KOPT-K1 (cell line): ENCODE results near the gene KRTAP5-4.
"Not testable (repeated sequence)": the region's sequence is repeated elsewhere in the genome, so short reads cannot be mapped to it uniquely, and the experiment has no call there.

Source experiments
- H3K27ac ChIP-seq: fragments of 200-600 bp; sonication (generic); 2 replicates; pipeline ENCODE4 v1.5.1; 2016; ENCODE audit warnings: antibody characterized with exemption, mild to moderate bottlenecking, low read depth, low read length; ENCODE audit not compliant: poor library complexity, severe bottlenecking
- H3K36me3 ChIP-seq: fragments of 200-600 bp; sonication (generic); 2 replicates; pipeline ENCODE4 v1.5.1; 2017; ENCODE audit warnings: antibody characterized with exemption, mild to moderate bottlenecking, low read length, moderate library complexity; ENCODE audit not compliant: insufficient read depth
- H3K9me3 ChIP-seq: fragments of 200-600 bp; sonication (generic); 2 replicates; pipeline ENCODE4 v1.5.1; 2017; ENCODE audit warnings: antibody characterized with exemption, low read length, mild to moderate bottlenecking; ENCODE audit not compliant: insufficient read depth, poor library complexity, severe bottlenecking

Gene KRTAP5-4

DNA sequence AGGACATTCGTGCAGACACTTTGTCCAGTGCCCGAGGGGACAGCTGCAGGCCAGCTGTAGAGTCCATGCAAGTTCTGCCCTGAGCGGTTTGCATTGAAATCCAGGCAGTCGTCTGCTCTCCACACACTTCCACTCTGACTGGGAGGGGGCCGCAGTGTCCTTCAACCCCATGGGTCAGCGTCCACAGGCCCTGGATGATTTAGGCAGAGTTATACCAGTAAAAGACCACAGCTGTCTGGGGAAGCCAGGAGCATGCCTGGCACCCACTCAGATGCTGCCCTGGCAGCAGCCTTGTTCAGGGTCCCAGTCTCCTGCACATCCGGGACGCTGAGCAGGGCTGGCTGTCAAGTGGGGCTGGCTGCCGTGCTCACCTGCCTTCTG is 34.1 kb upstream of the KRTAP5-4 start:
- Histone ChIP-seq H3K9me3 (no peaks in the 10 kb centered on the region), H3K27ac (no peak overlapping the region), H3K36me3 (no peaks in the 10 kb centered on the region)

DNA sequence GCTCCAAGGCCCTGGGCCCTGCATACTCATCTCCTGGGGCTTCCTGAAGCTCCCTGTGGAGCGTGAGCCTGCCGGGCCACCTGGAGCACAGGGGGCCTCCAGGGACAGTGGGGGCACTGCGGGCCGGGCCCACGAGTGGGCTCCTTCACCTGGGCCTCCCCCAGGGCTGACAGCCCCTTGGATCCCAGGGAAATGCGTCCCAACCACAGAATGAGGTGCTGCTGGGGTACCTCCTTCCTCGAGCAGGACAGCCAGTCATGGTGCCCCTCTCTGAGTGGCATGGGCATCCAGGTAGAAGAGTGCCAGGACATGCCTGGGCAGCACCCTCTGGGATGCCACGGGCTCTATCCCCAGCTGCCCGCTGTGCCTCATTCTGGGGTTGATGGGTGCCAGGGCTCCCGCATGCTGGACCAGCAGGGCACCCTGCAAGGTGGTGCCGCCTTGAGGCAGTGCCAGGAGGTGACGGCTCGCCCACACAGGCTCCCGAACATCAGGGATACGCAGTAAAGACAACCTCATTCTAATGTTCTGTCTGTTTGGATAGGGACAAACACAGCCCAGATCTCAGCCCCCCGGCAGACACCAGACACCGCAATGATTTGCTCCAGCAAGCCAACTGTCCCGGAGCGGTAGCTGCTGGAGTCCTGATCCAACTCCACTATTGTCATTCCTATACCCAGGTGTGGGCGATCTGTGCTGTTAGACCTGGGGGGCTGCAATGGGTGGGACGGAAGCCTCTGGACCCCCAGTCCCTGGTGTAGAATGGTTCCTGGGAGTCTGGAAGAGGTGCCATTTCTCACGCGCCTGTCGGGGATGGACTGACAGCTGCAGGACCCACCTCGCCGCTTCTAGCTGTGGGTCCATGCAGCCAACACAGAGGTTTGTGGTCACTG is 33.5 kb upstream of the KRTAP5-4 start:
- Histone ChIP-seq H3K36me3 (no peaks in the 10 kb centered on the region), H3K27ac (no peak overlapping the region), H3K9me3 (no peaks in the 10 kb centered on the region)

DNA sequence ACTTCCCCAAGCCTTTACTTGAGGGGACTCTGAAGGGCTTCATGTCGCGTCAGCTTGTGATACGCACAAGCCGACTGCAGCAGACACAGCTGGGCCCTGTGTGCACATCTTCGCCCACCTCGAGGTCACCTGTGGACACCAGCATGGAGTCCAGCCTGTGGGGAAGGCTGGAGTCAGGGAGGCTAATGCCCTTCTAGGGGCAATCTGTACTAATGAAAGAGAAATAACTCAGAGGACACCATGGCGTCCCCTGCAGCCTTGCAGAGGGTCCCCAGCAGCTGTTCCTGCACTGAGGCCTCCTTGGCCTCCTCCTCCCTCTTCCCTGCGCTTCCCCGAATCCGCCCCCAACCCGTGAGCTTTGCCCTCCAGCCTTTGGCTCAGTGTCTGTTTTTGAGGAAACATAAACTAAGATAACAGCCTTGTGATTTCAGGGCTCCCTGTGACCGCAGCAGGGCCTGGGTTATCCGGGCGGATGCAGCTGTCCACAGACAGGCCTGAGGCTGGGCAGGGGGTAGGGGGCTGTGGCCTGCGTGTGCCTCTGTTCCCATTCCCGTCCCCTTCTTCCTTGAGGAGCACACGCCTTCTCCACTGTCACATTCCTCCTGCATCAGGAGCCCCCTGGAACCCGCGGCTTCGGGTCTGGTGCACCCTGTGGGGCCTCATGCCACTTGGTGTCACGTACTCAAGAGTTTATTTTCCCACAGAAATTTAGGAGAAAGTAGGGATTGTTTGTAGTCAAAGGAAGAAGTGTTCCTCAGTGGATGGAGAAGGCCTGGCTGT is 32.6 kb upstream of the KRTAP5-4 start:
- H3K9me3 ChIP-seq = no peaks in the 10 kb centered on the region
- no peaks in the 10 kb centered on the region for H3K36me3 ChIP-seq
- H3K27ac ChIP-seq = no peak overlapping the region

DNA sequence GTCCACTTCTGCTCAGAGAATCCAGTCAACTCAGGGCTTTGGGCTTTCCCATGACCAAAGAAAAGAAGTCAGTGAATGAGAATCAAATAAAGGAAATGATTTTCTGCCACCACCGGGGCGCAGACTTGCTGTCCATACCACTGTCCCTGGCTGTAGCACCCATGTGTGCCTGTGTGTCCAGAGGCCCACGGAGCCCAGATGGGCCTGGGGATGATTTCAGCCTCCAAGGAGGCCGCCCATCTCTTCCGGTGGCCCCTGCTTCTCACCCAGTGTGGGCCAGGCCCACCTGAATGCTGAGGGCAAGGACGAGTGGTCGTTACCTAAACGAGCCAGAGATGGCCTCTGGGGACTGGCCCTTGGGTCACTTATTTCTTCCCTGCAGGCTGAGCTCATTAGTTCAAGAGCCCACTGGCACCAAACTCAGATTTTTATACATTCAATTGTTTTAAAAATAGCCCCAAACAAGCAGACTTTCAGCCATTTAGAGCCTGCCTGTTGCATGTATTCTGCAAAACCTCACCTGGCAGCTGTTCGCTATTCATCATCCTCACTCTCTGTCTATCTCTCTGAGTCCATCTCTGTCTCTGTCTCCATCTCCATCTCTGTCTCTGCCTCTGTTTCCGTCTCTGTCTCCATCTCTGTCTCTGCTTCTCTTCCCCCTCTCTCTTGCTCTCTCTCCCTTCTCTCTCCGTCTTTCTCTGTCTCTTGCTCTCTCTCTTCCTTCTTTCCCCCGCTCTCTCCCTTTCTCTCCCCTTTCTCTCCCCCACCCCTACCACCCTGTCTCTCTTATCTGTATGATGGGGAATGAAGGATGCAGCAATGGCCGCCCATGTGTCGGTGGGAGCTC is 31.8 kb upstream of the KRTAP5-4 start:
- Histone ChIP-seq H3K36me3 (no peaks in the 10 kb centered on the region), H3K9me3 (no peaks in the 10 kb centered on the region), H3K27ac (no peak overlapping the region)

DNA sequence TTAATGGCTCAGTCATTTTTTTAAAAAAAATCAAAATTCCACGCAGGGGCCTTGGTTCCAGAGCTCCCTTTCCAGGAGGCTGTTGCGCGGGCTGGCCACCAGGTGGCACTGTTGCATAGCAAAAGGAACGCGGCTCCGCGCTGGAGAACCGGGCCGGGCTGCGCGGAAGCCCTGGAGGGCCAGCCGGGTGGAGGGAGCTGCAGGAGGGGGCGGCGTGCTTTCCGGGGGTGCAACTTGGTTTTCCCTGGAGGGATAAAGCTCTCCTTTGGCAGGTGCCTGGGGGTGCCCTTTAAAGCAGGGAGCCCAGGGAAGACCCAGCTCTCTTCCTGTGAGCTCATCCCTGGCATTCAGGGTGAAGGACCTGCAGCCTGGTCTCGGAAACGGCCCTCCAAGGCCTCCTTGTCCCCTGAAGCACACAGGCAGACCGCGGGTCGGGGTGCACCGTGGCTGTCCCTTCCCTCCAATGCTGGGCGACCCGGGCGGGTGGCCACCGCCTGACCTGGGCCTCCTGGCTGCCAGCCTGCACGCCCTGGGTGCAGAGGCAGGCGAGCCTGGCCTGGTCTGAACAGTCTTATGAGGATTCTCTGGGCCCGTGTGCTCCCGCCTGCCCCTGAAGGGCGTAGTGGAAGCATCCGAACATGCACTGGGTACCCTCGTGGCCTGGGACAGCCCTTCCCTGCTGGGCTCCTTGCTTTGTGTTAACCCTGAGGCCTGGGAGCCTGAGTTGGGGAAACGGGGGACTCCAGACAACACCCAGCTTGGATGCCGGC is 31.0 kb upstream of the KRTAP5-4 start:
- Histone ChIP-seq H3K27ac (no peak overlapping the region), H3K9me3 (no peaks in the 10 kb centered on the region), H3K36me3 (no peaks in the 10 kb centered on the region)

DNA sequence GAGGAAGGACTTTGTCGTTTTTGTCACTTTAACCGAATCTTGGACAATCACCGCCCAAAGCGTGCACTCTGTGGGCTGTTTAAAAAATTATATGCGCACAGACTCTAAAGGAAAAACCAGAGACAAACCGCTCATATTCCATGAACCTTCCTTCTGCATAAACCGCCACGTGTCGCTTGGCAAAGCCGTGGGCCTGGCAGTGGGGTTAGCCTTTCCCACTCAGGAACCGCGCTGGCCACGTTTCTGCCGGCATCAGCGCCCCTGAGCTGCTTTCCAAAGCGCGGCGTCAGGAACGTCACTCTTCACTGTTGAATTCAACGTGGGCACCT is 30.5 kb upstream of the KRTAP5-4 start:
- Histone ChIP-seq H3K27ac (no peak overlapping the region), H3K9me3 (no peaks in the 10 kb centered on the region), H3K36me3 (no peaks in the 10 kb centered on the region)

DNA sequence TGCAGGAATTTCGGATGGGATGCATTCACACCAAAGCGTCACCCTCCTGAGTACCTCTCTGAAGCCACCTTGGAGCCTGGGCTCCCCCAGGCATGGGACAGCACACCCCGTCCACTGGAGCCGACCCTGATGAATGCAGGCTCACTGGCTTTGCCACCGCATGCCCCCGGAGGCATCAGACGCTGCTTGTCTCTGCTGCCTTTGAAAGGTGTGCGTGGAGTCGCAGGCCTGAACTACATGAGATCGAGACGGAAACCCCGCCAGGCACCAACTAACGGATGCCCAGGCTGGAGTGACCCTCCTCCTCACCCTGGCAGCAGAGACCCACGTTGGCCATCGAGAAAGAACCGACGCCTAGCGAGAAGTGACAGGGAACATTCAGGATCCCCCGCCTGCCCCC is 30.1 kb upstream of the KRTAP5-4 start:
- H3K9me3 ChIP-seq = no peaks in the 10 kb centered on the region
- no peak overlapping the region for H3K27ac ChIP-seq
- H3K36me3 ChIP-seq = no peaks in the 10 kb centered on the region

DNA sequence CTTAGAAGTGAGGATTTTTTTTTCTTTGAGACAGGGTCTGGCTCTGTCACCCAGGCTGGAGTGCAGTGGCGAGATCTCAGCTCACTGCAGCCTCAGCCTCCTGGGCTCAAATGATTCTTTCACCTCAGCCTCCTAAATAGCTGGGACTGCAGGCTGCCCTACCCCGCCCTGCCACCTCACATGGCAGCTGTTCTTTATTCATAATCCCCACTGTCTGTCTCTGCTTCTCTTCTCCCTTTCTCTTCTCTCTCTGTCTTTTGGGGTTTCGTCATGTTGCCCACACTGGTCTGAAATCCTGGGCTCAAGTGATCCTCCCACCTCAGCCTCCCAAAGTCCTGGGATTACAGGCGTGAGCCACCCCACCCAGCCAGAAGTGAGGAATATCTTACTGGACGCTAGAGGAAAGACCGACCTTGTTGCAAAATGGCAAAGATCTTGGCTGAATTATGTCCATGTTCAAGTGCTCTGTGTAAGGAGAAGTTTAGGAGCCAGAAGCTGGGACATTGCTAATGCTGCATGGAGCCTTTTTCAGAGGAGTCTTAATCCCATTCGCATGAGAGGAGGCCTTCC is 29.6 kb upstream of the KRTAP5-4 start:
- no peak overlapping the region for H3K27ac ChIP-seq
- no peaks in the 10 kb centered on the region for H3K9me3 ChIP-seq
- no peaks in the 10 kb centered on the region for H3K36me3 ChIP-seq

DNA sequence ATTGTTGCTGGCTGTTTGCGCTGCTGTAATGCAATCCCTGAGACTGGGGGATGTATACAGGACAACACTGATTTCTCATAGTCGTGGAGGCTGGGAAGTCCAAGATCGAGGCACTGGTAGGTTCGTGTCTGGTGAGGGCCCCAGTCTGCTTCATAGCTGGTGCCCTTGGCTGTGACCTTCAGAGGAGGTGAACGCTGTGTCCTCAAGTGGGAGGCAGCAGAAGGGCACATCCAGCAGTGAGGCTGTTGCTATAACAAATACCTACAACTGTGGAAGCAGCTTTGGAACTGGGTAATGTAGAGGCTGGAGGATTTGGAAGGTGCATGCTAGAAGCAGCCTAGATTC is 29.0 kb upstream of the KRTAP5-4 start:
- H3K9me3 ChIP-seq = no peaks in the 10 kb centered on the region
- no peaks in the 10 kb centered on the region for H3K36me3 ChIP-seq
- H3K27ac ChIP-seq = no peak overlapping the region

DNA sequence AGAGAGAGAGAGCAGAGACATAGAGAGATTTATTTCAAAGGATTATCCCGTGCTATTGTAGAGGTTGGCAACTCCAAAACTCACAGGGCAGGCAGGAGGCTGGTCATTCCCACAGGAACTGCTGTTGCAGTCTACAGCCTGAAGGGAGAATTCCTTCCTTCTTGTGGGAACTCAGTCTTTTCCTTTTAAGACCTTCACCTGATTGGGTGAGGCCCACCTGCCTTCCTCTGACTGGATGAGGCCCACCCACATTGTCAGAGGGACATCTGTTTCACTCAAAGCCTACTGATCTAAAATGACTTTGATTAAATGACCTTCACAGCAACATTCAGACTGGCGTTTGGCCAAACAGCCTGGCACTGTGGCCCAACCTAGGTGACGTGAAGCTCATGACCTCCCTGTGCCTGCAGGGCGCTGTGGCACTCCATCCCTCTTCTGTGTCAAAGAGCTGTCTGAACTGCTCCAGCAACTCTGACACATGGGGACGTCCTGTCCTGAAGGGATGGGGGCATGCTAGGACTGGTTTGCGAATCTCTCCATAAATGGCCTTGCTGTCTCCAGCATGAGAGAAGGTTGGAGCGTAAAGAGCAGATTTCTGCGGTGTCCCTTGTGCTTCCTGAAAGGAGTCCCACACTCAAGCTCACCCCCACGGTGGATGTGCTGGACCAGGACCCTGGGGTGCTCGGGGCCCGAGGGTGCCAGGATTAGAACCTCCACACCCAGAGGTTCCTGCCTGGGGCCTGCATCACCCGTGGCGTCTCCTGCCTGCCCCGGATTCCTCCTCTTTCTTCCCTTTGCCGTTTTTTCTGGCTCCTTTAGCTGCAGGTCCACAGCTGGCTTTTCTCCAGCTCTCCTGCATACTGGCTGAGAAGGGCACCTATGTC is 28.3 kb upstream of the KRTAP5-4 start:
- H3K9me3 ChIP-seq = no peaks in the 10 kb centered on the region
- no peaks in the 10 kb centered on the region for H3K36me3 ChIP-seq
- no peak overlapping the region for H3K27ac ChIP-seq

DNA sequence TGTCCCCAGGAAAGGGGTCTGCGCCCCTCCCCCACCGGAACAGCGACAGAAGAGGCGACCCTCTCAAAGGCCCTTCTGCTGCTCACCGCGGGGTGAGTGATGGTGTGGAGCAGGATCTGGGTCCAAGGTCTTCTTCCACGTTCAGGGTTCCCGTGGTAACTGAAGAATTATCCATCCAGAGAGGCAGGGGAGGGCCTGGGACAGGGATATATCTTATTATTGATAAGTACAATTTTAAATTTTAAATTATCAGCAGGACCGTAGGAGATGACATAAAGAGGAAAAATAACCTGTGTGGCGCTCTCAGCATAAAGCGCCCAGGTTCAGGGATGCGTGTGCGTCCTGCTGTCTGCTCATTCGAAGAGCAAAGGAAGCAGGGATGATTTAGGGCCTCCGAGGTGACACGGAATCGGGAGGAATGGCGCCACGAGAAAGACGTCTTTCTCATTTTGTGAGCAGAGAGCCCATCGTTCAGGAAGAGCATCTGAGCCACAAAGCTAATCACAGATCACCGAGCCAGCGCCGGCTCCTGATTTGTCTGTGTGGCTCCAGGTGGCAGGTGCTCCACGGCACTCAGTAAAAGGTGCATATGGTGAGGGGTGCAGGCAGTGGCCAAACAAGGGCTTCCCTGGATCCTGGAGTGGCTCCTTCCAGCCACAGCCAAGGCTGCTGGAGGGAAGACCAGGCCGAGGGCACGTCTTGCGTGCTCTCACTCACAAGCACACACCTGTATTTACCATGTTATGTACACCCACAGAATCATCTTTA is 26.9 kb upstream of the KRTAP5-4 start:
- Histone ChIP-seq H3K9me3 (no peaks in the 10 kb centered on the region), H3K27ac (no peak overlapping the region), H3K36me3 (no peaks in the 10 kb centered on the region)

DNA sequence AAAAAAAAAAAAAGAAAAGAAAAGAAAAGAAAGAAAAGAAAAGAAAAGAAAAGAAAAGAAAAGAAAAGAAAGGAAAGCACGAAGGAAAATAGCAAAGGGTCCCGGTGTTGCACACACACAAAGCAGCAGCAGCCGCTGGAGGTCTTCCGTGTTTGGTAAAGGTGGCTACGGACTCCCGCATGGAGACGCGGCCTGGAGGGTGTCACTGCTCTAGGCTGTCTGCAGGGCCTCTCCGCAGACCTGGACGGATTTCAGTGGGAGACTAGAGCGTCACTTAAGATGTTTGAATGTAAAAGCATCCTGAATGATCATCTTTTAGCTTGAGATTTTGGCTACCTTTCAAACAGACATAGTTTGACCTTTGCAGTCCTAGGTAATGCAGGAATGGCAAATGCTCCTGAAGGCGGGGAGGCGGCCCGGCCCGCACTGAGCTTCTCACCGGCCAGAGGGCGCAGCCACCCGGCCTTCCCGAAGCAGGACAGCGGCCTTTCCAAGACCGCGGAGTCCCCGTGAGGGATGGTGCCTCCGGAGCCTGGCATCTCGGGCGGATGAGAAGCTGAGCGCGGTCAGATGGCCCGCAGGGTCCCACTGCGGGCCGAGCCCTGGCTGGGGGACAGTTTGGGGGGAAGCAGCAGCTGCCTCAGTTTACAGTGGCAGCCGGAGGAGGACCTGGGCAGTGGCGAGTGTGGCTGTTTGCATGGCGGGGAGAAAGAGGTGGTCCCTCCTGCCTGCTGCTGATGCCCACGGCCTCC is 26.1 kb upstream of the KRTAP5-4 start:
- H3K9me3 ChIP-seq = no peaks in the 10 kb centered on the region
- no peaks in the 10 kb centered on the region for H3K36me3 ChIP-seq
- no peak overlapping the region for H3K27ac ChIP-seq

DNA sequence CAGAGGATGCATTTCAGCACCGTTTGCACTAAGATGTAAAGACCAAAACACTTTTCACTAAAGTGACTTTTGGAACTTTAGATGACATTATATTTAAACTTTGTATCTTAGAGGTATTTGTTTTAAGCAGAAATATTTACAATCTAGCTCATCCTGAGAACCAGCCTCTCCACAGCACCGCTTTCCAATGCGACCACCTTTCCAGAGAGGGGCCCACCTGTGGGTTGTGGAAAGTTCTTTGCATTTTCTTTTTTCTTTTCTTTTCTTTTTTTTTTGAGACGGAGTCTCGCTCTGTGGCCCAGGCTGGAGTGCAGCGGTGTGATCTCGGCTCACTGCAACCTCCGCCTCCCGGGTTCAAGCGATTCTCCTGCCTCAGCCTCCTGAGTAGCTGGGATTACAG is 24.6 kb upstream of the KRTAP5-4 start:
- not testable (repeated sequence) for H3K36me3 ChIP-seq, H3K9me3 ChIP-seq, H3K27ac ChIP-seq
